T-cell (primary cell): ENCODE measurements around the gene GPATCH4. TPM values are rescaled to one million over a fixed set of nuclear protein-coding genes. Genes with fewer than 3 reads are reported as not detected.

Experiments used
- ATAC-seq, 4 experiments: fragments of 200-7000 bp in 3 of 4; fragments of 150-1000 bp in 1 of 4; cut with Tn5 transposase; replicated peaks in 1 of 4; 1 replicate in 3 of 4; 2 replicates in 1 of 4; pipeline ENCODE4 v1.10.0; 2021; ENCODE audit warnings: moderate library complexity in 3 of 4, mild to moderate bottlenecking in 2 of 4, moderate number of reproducible peaks in 1 of 4
- CTCF ChIA-PET, 2 donors: fragments of 300-600 bp; sonication (Branson Sonifier 250); formaldehyde crosslinking; loops; one replicate each; lab custom pipeline; 2022; ENCODE audit warnings: antibody characterized with exemption in 2 of 2; lab: Charles Lee
- POLR2A ChIA-PET, 2 donors: fragments of 300-600 bp; sonication (Branson Sonifier 250); formaldehyde crosslinking; loops; one replicate each; lab custom pipeline; 2022; ENCODE audit warnings: antibody characterized with exemption in 2 of 2; lab: Charles Lee
- DNase-seq, 35 experiments: peaks; one replicate each; pipeline versions ENCODE4 v3.0.0 to v3.0.0-alpha.2; 2013 to 2023
- H3K27ac ChIP-seq: one replicate; pipeline ENCODE4 v1.5.1; 2013; ENCODE audit warnings: low read length
- H3K27me3 ChIP-seq, 2 experiments: replicated peaks in 1 of 2; 1 replicate in 1 of 2; 2 replicates in 1 of 2; pipeline versions ENCODE4 v1.6.1 to v1.7.0; 2013; ENCODE audit warnings: low read length in 1 of 2, mixed read lengths in 1 of 2; ENCODE audit not compliant: control insufficient read depth in 2 of 2, insufficient read depth in 2 of 2; ENCODE audit errors: extremely low read depth in 1 of 2
- H3K36me3 ChIP-seq, 2 donors: 1 replicate in 1 of 2; 2 replicates in 1 of 2; pipeline versions ENCODE4 v1.6.1 to v1.7.0; 2013; ENCODE audit warnings: low read length in 1 of 2; ENCODE audit not compliant: control insufficient read depth in 2 of 2, insufficient read depth in 1 of 2; ENCODE audit errors: extremely low read depth in 1 of 2
- H3K4me1 ChIP-seq, 2 experiments: 1 replicate in 1 of 2; 2 replicates in 1 of 2; pipeline versions ENCODE4 v1.6.1 to v1.7.0; 2013; ENCODE audit warnings: low read length in 2 of 2, mixed read lengths in 1 of 2; ENCODE audit not compliant: insufficient read depth in 2 of 2, control insufficient read depth in 1 of 2; ENCODE audit errors: extremely low read depth in 1 of 2
- H3K4me3 ChIP-seq, 2 donors: 1 replicate in 1 of 2; 2 replicates in 1 of 2; pipeline versions ENCODE4 v1.5.1 to v1.7.0; 2013; ENCODE audit warnings: mild to moderate bottlenecking in 2 of 2, low read length in 1 of 2, moderate library complexity in 1 of 2; ENCODE audit not compliant: control insufficient read depth in 1 of 2; ENCODE audit errors: extremely low read depth in 1 of 2
- H3K9me3 ChIP-seq: 2 replicates; pipeline ENCODE4 v1.7.0; 2013
- H3K27ac Mint-ChIP-seq, 2 donors: one replicate each; pipeline ENCODE4 v1.8.0; 2020 to 2021; ENCODE audit warnings: mild to moderate bottlenecking in 2 of 2, mixed read lengths in 2 of 2
- H3K27me3 Mint-ChIP-seq, 2 donors: one replicate each; pipeline ENCODE4 v1.8.0; 2021 to 2022; ENCODE audit warnings: mixed read lengths in 2 of 2
- H3K36me3 Mint-ChIP-seq: one replicate; pipeline ENCODE4 v1.8.0; 2021; ENCODE audit warnings: mixed read lengths
- H3K4me1 Mint-ChIP-seq, 3 donors: one replicate each; pipeline ENCODE4 v1.8.0; 2020 to 2022; ENCODE audit warnings: mixed read lengths in 3 of 3, mild to moderate bottlenecking in 1 of 3
- H3K4me3 Mint-ChIP-seq, 3 donors: one replicate each; pipeline ENCODE4 v1.8.0; 2020 to 2022; ENCODE audit warnings: mild to moderate bottlenecking in 3 of 3, mixed read lengths in 3 of 3, moderate library complexity in 3 of 3
- H3K9me3 Mint-ChIP-seq, 3 donors: one replicate each; pipeline ENCODE4 v1.8.0; 2020 to 2022; ENCODE audit warnings: mixed read lengths in 3 of 3
- WGBS: methylation state at CpG from one replicate; pipeline ENCODE4 v1.1.5; 2013; ENCODE audit warnings: missing lambda C conversion rate; ENCODE audit not compliant: insufficient coverage; 5-methylcytosine and 5-hydroxymethylcytosine counted together
- total RNA-seq, 35 experiments: library from RNA in 6 of 35; stranded (reverse) in 6 of 35; fragments of 120-200 nt in 1 of 35; gene quantifications; one replicate each; pipeline versions ENCODE4 v1.2.1 to v1.2.4 and lab custom pipeline; 2013 to 2026

Gene GPATCH4
- total RNA-seq, 5 donors from 2014 or later (not counting 1 experiment from before 2014, with no cell fraction given) = 34.3 to 41.6 (median 40.6) TPM

DNA sequence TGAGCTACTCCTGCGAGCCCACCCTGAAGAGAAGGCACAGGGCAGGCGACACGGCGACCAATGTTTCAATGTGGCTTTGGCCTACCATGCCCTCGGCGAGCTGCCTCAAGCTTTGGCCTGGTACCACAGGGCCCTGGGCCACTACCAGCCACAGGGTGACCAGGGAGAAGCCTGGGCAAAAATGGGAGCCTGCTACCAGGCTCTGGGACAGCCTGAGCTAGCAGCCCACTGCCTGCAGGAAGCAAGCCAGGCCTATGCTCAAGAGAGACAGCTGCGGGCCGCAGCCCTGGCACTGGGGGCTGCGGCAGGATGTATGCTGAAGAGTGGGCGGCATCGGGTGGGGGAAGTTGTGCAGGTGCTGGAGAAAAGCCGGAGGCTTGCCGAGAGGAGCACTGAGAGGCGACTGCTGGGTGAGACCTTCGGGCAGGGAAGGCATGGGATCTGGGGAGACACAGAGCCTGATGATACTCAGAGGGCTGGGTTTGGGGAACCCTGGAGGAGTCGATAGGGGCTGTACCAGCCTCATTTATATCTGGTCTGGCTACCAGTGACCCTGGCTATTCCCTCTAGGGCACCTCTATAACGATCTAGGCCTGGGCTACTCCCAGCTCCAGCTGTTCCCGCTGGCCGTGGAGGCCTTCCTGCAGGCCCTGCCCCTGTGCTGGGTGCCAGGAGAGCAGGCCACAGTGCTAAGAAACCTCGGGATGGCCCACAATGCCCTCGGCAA lies 19.5 kb downstream of the GPATCH4 start:
- peaks cover 23 to 35% (median 23%) of the 10 kb centered on the region in 3 donors for H3K4me1 Mint-ChIP-seq
- no peaks in the 10 kb centered on the region for H3K9me3 ChIP-seq
- H3K9me3 Mint-ChIP-seq = no peaks in the 10 kb centered on the region
- WGBS = 38% methylated on average over 21 of the region's 21 CpGs
- H3K27ac Mint-ChIP-seq = peak overlapping the region; percentile 95 to 98
- peaks cover 3 to 9% of the 10 kb centered on the region in 2 donors for H3K36me3 ChIP-seq
- peaks cover 9 to 33% of the 10 kb centered on the region in 2 experiments for H3K4me1 ChIP-seq
- POLR2A ChIA-PET = interaction anchor here in 1 of 2 donors (0.6 kb wide), 1 partner anchor 11 kb away, joined by 3 read pairs; no protein-coding TSS in a partner anchor
- ATAC-seq (peak; percentile 86 to 88 (median 86)), DNase-seq (peak; percentile 22 to 70 (median 44))
- H3K27me3 Mint-ChIP-seq = no peaks in the 10 kb centered on the region
- peak overlapping the region; percentile 78 for H3K27ac ChIP-seq
- H3K27me3 ChIP-seq = no peaks in the 10 kb centered on the region
- no peaks in the 10 kb centered on the region for H3K36me3 Mint-ChIP-seq
- peak overlapping the region; percentile 47 to 72 for H3K4me3 ChIP-seq
- CTCF ChIA-PET = interaction anchor here (0.6 to 1.2 kb wide), 5 partner anchors 27 to 196 kb away, joined by 3 to 5 read pairs (median 4); no protein-coding TSS in a partner anchor
- peak overlapping the region; percentile 81 to 84 (median 83) for H3K4me3 Mint-ChIP-seq

GRCh38 chr1:156579472-156579871 lies 21.8 kb downstream of the GPATCH4 start, which contains the start of gene TTC24:
TSS of gene TTC24 (plus strand) at chr1:156579723. CDS start at chr1:156581365, 1,642 bp downstream.
- POLR2A ChIA-PET = no interaction called here
- peak within 1 kb of the TSS in 1 of 2 donors; percentile 52 for H3K27ac Mint-ChIP-seq
- no peak for ATAC-seq

GRCh38 chr1:156578055-156578454 lies 23.2 kb downstream of the GPATCH4 start:
- no peaks in the 10 kb centered on the region for H3K9me3 ChIP-seq
- DNase-seq = no peak
- CTCF ChIA-PET = interaction anchor here in 1 of 2 donors (0.7 kb wide), 1 partner anchor 27 kb away, joined by 4 read pairs; no protein-coding TSS in a partner anchor
- peaks cover 0 to 8% of the 10 kb centered on the region in 2 experiments for H3K27me3 ChIP-seq
- no peak for ATAC-seq
- WGBS = no CpG with 5 or more reads among the region's 7 CpGs
- Mint-ChIP-seq H3K27me3 (peaks cover 7 to 15% of the 10 kb centered on the region in 2 donors), H3K27ac (no peak overlapping the region), H3K4me3 (no peak overlapping the region), H3K36me3 (no peaks in the 10 kb centered on the region), H3K9me3 (no peaks in the 10 kb centered on the region), H3K4me1 (peaks cover 14 to 25% (median 16%) of the 10 kb centered on the region in 3 donors)
- H3K4me1 ChIP-seq = peaks cover 3 to 21% of the 10 kb centered on the region in 2 experiments
- no peaks in the 10 kb centered on the region for H3K36me3 ChIP-seq
- POLR2A ChIA-PET = interaction anchor here in 1 of 2 donors (0.6 kb wide), 1 partner anchor 57 kb away, joined by 3 read pairs; no protein-coding TSS in a partner anchor
- H3K4me3 ChIP-seq = no peak overlapping the region
- no peak overlapping the region for H3K27ac ChIP-seq

More at GRCh38 chr1:156579472-156579871, 21.8 kb downstream of the GPATCH4 start, which contains the start of gene TTC24:
- H3K27me3 ChIP-seq = peaks cover 0 to 4% of the 10 kb centered on the region in 2 experiments
- no peak within 1 kb of the TSS for H3K4me3 ChIP-seq
- H3K4me1 ChIP-seq = peaks cover 9 to 33% of the 10 kb centered on the region in 2 experiments
- WGBS = 73% methylated on average over 5 of the region's 5 CpGs
- CTCF ChIA-PET = interaction anchor here (0.6 to 0.7 kb wide), 2 partner anchors 79 to 98 kb away, joined by 6 to 10 read pairs; partner anchors contain the start of gene MEF2D (in 1 of the 2)
- no peaks in the 10 kb centered on the region for H3K36me3 ChIP-seq
- H3K4me1 Mint-ChIP-seq = peaks cover 23 to 35% (median 23%) of the 10 kb centered on the region in 3 donors
- DNase-seq = no peak
- peaks cover 4% of the 10 kb centered on the region in 2 donors for H3K27me3 Mint-ChIP-seq
- H3K4me3 Mint-ChIP-seq = no peak within 1 kb of the TSS
- no peak within 1 kb of the TSS for H3K27ac ChIP-seq
- no peaks in the 10 kb centered on the region for H3K9me3 ChIP-seq
- H3K36me3 Mint-ChIP-seq = no peaks in the 10 kb centered on the region
- no peaks in the 10 kb centered on the region for H3K9me3 Mint-ChIP-seq

- Histone ChIP-seq H3K4me3 (no peak overlapping the region), H3K9me3 (no peaks in the 10 kb centered on the region), H3K27ac (no peak overlapping the region), H3K4me1 (peaks cover 0 to 18% of the 10 kb centered on the region in 2 experiments), H3K36me3 (no peaks in the 10 kb centered on the region), H3K27me3 (peaks cover 0 to 14% of the 10 kb centered on the region in 2 experiments)
- no peak for DNase-seq
- no peak overlapping the region for H3K4me3 Mint-ChIP-seq
- CTCF ChIA-PET = no interaction called here
- H3K27ac Mint-ChIP-seq = no peak overlapping the region
- H3K36me3 Mint-ChIP-seq = no peaks in the 10 kb centered on the region
- H3K9me3 Mint-ChIP-seq = no peaks in the 10 kb centered on the region
- peaks cover 12 to 20% of the 10 kb centered on the region in 2 donors for H3K27me3 Mint-ChIP-seq
- no peak for ATAC-seq
- WGBS = 100% methylated on average over 2 of the region's 3 CpGs
- H3K4me1 Mint-ChIP-seq = peaks cover 14 to 25% (median 18%) of the 10 kb centered on the region in 3 donors
- POLR2A ChIA-PET = interaction anchor here in 1 of 2 donors (0.7 kb wide), 1 partner anchor 79 kb away, joined by 4 read pairs; no protein-coding TSS in a partner anchor
These were observed 23.7 kb downstream of the GPATCH4 start for GRCh38 chr1:156577550-156577949.

DNA sequence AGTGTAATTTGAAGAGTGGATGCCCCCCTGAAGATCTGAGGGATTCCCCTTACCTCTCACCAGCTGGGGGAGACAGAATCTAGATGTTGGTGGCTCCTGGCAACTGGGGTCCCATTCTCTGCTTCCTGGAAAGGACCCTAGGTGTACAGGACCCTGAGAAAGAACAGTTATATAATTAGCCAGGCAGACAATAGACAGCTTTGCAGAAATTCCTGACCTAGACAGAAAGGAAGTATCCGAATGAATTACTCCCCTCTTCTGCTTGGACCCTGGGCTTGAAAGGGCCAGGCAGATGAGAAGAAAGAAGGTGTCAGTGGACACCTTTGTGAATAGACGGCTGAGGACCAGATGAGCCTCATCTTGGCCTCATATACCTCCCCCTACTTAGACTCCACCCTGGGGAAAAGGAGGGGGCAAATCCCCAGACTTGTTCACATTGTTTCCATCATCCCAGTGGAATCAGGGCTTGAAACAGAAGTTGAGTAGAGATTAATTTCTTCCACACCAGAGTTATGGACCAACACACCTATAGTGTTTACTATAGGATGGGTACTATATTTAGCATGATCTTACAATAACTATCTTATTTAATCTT lies 27.1 kb downstream of the GPATCH4 start:
- H3K36me3 Mint-ChIP-seq = no peaks in the 10 kb centered on the region
- CTCF ChIA-PET = interaction anchor here (0.6 kb wide), 2 partner anchors 30 to 115 kb away, joined by 3 to 4 read pairs; no protein-coding TSS in a partner anchor
- POLR2A ChIA-PET = no interaction called here
- H3K9me3 ChIP-seq = no peaks in the 10 kb centered on the region
- no peaks in the 10 kb centered on the region for H3K36me3 ChIP-seq
- no CpG with 5 or more reads among the region's 2 CpGs for WGBS
- peaks cover 0 to 29% of the 10 kb centered on the region in 2 experiments for H3K27me3 ChIP-seq
- peaks cover 34 to 38% of the 10 kb centered on the region in 2 donors for H3K27me3 Mint-ChIP-seq
- no peak overlapping the region for H3K27ac Mint-ChIP-seq
- peaks cover 4 to 11% of the 10 kb centered on the region in 2 experiments for H3K4me1 ChIP-seq
- H3K27ac ChIP-seq = no peak overlapping the region
- DNase-seq = no peak
- H3K4me3 Mint-ChIP-seq = no peak overlapping the region
- H3K4me1 Mint-ChIP-seq = peaks cover 13 to 20% (median 16%) of the 10 kb centered on the region in 3 donors
- no peak overlapping the region for H3K4me3 ChIP-seq
- no peaks in the 10 kb centered on the region for H3K9me3 Mint-ChIP-seq
- ATAC-seq = no peak

DNA sequence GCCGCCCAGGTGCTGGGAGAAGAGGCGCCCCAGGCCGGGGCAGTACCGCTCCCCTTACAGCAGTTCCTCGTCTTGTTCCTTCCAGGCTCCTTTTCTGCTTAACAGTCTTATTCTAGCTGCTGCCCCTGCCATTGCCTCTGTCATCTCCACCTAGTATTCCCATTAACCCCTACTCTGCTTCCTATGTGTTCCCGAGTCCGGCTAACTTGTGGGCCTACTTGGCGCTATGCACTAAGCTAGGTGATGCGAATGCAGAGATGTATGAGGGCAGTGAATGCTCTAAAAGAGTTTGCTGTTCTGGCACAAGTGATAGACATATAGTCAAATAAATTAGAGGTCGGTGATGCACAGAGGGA lies 28.6 kb downstream of the GPATCH4 start:
- peaks cover 34 to 38% of the 10 kb centered on the region in 2 donors for H3K27me3 Mint-ChIP-seq
- H3K4me3 ChIP-seq = peak overlapping the region; percentile 8 to 64

More for the DNA sequence above, 28.6 kb downstream of the GPATCH4 start:
- Histone ChIP-seq H3K9me3 (no peaks in the 10 kb centered on the region), H3K4me1 (peaks cover 4 to 11% of the 10 kb centered on the region in 2 experiments), H3K27me3 (peaks cover 0 to 29% of the 10 kb centered on the region in 2 experiments), H3K27ac (no peak overlapping the region), H3K36me3 (no peaks in the 10 kb centered on the region)
- 40% methylated on average over 7 of the region's 10 CpGs for WGBS
- Mint-ChIP-seq H3K4me1 (peaks cover 13 to 20% (median 16%) of the 10 kb centered on the region in 3 donors), H3K4me3 (peak overlapping the region; percentile 75 to 91 (median 79)), H3K36me3 (no peaks in the 10 kb centered on the region), H3K27ac (peak overlapping the region in 1 of 2 donors; percentile 69), H3K9me3 (no peaks in the 10 kb centered on the region)
- CTCF ChIA-PET = no interaction called here
- POLR2A ChIA-PET = no interaction called here
- ATAC-seq (no peak), DNase-seq (no peak)
